ENCODE results near the gene SLC27A5.
"Not testable (repeated sequence)": the region's sequence is repeated elsewhere in the genome, so short reads cannot be mapped to it uniquely, and the experiment has no call there.

Gene SLC27A5

DNA sequence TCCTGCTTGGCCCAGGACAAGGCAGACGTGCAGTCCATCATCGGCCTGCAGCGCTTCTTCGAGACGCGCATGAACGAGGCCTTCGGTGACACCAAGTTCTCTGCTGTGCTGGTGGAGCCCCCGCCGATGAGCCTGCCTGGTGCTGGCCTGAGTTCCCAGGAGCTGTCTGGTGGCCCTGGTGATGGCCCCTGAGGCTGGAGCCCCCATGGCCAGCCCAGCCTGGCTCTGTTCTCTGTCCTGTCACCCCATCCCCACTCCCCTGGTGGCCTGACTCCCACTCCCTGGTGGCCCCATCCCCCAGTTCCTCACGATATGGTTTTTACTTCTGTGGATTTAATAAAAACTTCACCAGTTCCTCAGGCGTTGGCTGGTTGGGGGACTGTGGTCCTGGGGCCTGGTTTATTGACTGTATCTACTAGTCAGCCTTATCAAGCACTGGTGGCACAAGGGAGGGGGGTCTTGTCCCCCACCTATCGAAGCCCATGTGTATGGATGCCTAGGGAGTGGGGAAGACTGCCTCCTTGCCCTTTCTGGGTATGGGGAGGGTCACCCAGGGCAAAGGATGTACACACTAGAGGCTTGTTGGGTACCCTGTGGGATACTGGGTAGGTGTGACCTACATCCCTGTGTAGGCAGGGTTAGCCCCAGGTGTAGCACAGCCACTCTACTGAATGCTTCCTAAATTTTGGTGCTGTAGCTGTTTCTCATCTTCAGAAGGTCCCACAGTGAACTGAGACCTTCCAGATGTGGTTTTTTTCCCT is 38.8 kb upstream of the SLC27A5 start:
- DNase-seq (ENCODE audit: low read depth in 2 of 2), result no peak

DNA sequence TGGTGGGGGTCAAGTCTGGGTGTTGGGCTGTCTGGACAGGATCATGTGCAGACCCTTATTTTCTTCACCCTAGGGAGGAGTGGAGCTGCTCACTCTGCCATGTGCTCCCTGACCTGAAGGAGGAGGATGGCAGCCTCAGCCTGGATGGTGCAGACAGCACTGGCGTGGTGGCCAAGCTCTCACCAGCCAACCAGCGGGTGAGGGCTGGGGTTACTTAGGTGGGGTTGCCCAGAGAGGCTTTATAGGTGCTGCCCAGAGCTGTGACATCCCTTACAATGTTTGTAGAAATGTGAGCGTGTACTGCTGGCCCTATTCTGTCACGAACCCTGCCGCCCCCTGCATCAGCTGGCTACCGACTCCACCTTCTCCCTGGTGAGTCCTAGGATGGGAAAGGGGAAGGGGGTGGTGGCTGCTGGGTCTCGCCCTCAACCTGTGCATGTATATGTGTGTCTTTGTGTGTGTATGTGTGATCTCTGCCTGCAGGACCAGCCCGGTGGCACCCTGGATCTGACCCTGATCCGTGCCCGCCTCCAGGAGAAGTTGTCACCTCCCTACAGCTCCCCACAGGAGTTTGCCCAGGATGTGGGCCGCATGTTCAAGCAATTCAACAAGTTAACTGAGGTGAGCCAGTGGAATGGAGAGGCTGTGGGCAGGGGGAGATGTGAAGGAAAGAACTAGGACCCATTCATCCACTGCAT is 38.0 kb upstream of the SLC27A5 start:
- no peak for DNase-seq (ENCODE audit: low read depth in 2 of 2)

DNA sequence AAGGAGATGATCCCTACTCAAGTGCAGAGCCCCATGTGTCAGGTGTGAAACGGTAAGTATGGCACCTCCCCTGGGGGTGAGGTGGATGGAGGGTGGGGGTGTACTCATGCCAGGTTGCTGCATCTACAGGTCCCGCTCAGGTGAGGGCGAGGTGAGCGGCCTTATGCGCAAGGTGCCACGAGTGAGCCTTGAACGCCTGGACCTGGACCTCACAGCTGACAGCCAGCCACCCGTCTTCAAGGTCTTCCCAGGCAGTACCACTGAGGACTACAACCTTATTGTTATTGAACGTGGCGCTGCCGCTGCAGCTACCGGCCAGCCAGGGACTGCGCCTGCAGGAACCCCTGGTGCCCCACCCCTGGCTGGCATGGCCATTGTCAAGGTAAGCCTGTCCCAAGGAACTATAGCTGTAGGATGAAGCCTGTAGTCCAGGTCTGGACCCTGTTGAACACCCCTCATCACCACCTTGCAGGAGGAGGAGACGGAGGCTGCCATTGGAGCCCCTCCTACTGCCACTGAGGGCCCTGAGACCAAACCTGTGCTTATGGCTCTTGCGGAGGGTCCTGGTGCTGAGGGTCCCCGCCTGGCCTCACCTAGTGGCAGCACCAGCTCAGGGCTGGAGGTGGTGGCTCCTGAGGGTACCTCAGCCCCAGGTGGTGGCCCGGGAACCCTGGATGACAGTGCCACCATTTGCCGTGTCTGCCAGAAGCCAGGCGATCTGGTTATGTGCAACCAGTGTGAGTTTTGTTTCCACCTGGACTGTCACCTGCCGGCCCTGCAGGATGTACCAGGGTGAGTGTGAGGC is 37.3 kb upstream of the SLC27A5 start:
- DNase-seq (ENCODE audit: low read depth in 2 of 2), result no peak

DNA sequence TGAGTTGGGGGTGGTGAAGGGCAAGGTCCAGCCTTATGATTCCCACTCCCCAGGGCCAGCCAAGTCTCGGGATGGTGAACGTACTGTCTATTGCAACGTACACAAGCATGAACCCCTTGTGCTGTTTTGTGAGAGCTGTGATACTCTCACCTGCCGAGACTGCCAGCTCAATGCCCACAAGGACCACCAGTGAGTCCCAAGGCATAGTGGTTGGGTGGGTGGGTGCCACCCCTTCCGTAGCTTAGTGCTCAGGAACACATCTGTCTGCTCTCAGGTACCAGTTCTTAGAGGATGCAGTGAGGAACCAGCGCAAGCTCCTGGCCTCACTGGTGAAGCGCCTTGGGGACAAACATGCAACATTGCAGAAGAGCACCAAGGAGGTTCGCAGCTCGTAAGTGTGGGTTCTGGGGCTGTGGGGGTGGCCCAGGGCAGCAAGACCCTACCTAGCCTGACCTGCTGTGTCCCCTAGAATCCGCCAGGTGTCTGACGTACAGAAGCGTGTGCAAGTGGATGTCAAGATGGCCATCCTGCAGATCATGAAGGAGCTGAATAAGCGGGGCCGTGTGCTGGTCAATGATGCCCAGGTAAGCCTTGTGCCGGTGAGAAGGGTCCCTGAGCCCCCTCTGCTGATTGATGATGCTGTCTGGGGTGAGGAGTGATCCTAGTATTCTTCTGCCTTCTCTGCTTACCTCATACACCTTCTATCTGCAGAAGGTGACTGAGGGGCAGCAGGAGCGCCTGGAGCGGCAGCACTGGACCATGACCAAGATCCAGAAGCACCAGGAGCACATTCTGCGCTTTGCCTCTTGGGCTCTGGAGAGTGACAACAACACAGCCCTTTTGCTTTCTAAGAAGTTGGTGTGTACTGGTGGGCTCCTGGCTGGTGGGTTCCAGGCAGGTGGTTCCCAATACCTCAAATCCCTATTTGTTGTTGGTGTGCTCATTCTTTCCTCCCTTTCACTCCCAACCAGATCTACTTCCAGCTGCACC is 35.8 kb upstream of the SLC27A5 start:
- DNase-seq (ENCODE audit: low read depth in 2 of 2), result no peak

DNA sequence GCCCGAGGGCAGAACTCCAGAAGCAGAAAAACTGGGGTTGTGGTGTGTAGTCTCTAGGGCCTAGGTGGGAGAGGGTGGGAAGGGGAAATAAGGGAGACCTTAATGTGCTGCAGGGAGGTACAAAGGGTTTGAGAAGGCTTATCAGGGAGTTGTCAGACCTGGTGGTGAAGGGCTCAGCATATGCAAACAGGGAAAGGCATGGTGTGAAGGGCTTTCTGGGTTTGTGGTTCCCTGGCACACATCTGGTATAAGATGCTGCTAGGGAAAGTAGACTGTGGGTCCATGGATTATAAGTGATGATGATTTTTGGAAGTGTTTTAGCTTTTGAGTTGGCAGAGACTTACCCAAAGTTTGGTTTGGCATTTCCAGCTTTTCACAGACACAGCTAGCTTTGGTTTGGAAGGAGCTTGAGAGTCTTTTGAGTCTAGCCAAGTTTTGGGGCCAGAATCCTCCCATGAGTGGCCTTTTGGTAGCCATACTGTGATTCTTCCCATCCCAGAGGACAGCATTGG is 34.3 kb upstream of the SLC27A5 start:
- DNase-seq (ENCODE audit: low read depth in 2 of 2), result no peak

DNA sequence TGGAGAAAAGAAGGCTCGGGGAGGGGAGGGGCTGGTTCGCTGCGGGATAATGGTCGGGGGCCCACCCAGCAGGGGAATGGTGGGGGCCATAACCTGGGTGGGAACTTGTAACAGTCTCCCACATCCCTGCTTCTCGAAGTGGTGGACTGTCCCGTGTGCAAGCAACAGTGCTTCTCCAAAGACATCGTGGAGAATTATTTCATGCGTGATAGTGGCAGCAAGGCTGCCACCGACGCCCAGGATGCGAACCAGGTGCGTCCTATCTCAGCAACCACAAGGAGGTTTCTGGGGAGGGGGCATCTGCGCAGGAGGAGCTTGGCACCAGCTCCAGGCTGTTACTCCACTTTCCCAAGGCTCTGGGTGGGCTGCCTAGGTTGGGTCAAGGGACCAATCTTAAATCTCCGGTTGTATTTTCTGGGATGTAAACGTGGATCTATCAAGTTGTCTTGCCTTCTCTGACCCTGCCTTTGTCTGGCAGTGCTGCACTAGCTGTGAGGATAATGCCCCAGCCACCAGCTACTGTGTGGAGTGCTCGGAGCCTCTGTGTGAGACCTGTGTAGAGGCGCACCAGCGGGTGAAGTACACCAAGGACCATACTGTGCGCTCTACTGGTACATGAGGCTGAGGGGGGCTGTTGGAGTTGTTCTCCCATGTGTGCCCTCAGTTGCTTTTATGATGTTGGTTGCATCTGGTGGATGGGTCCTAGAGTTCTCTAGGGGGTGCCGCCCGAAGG is 33.7 kb upstream of the SLC27A5 start:
- DNase-seq (ENCODE audit: low read depth in 2 of 2), result no peak

DNA sequence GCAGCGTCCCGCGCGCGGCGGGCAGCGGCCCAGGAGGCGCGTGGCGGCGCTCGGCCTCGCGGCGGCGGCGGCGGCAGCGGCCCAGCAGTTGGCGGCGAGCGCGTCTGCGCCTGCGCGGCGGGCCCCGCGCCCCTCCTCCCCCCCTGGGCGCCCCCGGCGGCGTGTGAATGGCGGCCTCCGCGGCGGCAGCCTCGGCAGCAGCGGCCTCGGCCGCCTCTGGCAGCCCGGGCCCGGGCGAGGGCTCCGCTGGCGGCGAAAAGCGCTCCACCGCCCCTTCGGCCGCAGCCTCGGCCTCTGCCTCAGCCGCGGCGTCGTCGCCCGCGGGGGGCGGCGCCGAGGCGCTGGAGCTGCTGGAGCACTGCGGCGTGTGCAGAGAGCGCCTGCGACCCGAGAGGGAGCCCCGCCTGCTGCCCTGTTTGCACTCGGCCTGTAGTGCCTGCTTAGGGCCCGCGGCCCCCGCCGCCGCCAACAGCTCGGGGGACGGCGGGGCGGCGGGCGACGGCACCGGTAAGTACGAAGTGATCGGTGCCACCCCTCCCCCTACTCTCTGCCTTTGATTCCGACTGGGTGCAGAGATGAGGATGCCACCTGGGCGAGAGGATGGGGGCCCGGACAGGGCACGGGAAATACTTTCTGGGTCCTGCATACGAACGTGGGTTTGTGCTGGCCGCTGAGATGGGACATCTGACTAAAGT is 32.9 kb upstream of the SLC27A5 start:
- peak; percentile 54 for DNase-seq (ENCODE audit: low read depth in 2 of 2)

DNA sequence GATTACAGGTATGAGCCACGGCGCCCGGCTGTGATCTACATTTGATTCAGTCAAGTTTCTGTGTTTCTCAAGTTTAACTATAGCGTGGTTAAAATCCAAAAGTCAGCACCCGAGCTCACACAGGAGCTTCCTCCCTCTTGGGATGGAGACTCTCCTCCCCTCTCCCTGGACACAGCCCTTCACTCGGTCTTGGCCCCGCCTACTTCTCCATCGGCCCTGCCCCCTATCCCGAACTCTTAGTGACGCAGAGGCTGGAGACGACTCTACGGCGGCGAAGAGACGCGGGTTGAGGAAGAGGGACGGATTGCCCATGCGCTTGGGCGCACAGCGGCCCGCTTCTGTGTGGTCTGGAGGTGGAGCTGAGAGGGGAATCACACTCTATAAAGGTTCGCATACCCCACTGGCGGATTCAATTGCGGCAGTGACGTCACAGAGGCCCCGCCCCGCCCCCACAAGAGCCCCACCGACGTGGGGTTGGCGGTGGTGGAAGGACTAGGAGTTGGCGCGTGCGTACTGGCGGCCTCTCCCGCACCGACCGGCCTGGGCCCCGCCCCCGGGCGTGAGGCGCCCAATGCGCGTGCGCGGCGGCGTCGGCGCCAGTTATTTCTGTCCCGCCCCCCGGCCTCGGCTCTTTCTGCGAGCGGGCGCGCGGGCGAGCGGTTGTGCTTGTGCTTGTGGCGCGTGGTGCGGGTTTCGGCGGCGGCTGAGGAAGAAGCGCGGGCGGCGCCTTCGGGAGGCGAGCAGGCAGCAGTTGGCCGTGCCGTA is 32.2 kb upstream of the SLC27A5 start, which contains the start of gene TRIM28:
Gene TRIM28, plus strand, starts transcription at position 239 of the 765 bp plus-strand sequence. CDS start 694 bp downstream, outside the sequence.
- DNase-seq (ENCODE audit: low read depth in 2 of 2), result peak; percentile 100

DNA sequence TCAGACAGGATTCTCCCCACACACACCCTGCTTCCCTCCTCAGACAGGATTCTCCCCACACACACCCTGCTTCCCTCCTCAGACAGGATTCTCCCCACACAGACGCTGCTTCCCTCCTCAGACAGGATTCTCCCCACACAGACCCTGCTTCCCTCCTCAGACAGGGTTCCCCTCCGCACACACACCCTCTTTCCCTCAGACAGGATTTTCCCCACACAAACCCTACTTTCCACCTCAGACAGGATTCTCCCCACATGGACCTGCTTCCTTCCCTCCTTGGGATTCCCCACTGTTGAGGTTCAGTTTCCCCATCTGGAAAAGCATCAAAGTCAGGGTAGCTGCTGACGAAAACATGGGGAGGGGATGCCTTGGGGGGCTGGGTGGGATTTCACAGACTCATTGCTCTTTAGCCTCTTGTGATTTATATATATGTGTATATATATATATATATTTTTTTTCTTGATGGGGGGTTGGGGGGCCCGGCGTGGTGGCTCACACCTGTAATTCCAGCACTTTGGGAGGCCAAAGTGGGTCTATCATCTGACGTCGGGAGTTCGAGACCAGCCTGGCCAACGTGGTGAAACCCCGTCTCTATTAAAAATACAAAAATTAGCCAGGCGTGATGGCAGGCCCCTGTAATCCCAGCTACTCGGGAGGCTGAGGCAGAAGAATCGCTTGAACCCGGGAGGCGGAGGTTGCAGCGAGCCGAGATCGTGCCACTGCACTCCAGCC is 31.0 kb upstream of the SLC27A5 start:
- DNase-seq (ENCODE audit: low read depth in 2 of 2), result not testable (repeated sequence)

DNA sequence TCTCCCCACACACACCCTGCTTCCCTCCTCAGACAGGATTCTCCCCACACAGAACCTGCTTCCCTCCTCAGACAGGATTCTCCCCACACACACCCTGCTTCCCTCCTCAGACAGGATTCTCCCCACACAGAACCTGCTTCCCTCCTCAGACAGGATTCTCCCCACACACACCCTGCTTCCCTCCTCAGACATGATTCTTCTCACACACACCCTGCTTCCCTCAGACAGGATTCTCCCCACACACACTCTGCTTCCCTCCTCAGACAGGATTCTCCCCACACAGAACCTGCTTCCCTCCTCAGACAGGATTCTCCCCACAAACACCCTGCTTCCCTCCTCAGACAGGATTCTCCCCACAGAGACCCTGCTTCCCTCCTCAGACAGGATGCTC is 27.4 kb upstream of the SLC27A5 start:
- DNase-seq (ENCODE audit: low read depth in 2 of 2), result not testable (repeated sequence)

DNA sequence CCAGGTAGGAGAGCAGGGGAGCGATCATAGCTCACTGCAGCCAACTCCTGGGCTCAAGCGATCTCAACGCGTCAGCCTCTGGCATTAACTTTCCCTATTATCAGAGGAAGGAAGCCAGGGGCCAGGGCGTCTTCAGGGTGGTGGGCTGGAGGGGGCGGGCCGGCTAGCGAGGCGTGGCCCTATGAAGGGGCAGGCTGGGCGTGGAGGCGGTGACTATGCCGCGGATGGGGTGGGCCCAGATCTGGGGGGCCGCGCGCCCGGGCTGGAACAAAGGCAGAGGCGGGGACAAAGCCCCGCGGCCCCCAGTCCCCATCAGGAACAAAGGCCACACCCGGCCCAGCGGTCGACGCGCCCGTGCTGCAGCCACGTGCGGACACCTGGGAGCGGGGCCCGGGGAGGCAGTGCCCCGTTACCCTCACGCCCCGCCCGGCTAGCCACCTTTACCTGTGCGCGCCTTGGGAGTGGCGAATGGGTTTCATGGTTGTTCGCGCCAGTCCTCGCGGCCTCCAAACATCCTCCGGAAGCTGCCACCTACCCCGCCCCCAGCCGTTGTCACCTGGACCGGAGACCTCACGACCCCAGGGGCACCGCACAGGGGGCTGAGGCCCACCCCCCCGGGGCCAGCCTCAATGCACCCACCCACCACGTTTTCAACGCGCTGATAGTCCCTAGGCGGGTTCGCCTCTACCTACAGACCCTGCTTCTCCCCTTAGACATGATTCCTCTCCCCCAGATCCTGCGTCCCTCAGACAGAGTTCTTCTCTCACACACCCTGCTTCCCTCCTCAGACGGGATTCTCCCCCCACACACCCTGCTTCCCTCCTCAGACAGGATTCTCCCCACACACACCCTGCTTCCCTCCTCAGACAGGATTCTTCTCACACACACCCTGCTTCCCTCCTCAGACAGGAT is 26.7 kb upstream of the SLC27A5 start:
- DNase-seq (ENCODE audit: low read depth in 2 of 2), result no peak

DNA sequence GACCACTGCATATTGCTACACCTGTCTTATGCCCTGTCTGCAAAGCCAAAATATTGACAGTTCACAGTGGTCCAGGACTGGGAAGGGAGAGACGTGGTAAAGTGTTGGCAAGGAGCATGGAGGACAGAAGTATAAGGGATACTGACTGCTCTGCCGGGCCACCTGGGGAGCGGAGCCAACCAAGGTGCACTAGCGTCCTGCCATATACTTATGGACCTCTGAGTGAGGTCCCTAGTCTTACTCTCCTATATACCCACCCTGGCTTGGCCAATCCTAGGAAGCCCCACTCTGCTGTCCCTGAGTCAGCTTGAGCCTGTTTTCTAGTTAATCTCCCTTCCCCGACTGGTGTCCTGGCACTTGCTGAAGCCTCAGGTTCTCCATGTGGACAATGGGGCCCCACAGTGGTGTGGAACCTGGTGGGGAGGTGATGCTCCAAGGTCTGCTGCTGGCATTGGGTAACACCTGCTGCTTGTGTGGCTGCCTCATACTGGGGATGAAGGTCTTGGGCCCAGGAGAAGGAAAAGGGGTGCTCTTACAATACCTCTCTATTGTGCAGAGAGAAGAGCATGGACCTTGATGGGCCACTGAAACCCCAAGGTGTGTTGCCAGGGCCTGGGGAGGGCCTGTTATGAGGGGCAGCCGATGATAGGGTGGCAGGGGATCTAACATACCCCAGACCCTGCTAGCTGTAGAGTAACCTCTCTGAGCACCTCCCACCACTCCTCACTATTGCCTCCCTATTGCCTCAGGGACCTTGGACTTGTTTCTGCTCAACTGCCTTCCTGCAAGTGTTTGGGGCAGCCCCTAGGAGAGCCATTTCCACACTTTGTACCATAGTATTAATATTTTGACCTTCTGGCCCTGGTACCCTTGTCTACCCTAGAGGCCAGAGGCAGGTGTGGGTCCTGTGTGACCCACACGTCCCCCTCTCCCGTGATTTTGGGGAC is 25.3 kb upstream of the SLC27A5 start:
- DNase-seq (ENCODE audit: low read depth in 2 of 2), result no peak

DNA sequence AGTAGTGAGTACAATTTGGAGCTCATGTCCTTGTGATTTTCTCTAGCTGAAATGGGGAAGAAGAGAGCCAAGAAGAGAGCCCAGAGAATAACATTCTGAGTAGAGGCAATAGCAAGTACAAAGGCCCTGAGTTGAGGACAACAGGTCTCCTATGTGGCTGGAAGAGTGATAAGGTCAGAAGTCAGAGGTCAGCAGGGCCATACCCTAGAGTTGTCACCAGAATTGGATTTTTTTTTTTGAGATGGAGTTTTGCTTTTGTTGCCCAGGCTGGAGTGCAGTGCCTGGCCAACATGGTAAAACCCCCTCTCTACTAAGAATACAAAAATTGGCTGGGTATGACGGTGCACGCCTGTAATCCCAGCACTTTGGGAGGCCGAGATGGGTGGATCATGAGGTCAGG is 24.1 kb upstream of the SLC27A5 start:
- DNase-seq (ENCODE audit: low read depth in 2 of 2), result no peak

DNA sequence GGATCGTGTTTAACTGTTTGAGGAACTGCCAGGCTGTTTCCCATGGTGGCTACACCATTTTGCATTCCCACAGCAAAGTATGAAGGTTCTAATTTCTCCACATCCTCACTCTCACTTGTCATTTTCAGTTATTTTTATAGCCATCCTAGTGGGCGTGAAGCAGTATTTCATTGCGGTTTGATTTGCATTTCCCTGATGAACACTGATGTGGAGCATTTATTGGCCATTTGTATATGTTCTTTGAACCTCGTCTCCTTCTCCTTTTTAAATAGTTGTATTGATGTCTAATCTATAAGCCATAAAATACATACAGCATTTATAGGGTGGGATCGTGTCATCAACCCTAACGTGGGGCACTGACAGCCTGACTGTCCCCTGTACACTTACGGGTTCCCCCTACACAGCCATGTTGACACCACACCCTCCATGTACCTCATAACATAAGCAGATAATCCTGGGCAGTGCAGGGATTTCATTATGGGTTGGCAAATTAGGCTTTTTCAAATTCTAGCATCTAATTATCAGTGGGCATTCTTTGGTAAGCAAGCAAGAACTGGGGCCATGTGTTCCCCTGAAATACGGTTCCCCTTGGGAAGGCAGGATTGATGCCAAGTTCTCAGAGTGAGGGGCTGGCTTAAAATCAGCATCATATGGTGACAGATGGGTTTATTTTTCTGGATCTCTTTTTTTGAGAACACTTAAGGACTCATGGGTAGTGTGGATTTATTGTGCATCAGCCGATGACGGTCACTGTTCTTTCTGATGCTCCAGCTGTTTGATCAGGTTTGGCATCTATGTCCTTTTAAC is 19.4 kb upstream of the SLC27A5 start:
- DNase-seq (ENCODE audit: low read depth in 2 of 2), result no peak

DNA sequence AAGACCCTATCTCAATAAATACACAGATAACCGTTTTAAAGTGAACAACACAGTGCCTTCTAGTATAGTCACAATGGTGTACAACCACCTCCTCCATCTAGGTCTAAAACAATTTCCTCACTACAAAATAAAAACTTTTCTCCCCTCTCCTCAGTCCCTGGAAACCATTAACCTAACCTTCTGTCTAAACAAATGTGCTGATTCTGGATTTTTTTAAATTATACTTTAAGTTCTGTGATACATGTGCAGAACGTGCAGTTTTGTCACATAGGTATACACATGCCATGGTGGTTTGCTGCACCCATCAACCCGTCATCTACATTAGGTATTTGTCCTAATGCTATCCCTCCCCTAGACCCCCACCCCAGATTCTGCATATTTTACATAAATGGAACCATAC is 17.6 kb upstream of the SLC27A5 start:
- DNase-seq (ENCODE audit: low read depth in 2 of 2), result no peak
